Keratinocyte (primary cell): ENCODE data around the gene TMEM88. TPM values are rescaled to one million over a fixed set of nuclear protein-coding genes. Genes with fewer than 3 reads are reported as not detected.

Experiments
- DNase-seq: peaks from one replicate; pipeline ENCODE4 v3.0.0-alpha.2; 2011; ENCODE audit warnings: low read depth, missing footprints, low spot score
- FAIRE-seq: peaks from 2 replicates; lab custom pipeline; 2011; peaks lifted over from hg19 to GRCh38; lab: Jason Lieb, UNC
- H2AFZ ChIP-seq: 2 replicates; pipeline ENCODE4 v1.6.0; 2012; ENCODE audit warnings: low read length, control low read depth, inconsistent platforms; ENCODE audit not compliant: control insufficient read depth
- H3K27ac ChIP-seq: 2 replicates; pipeline ENCODE4 v1.5.1; 2011; ENCODE audit warnings: low read length; ENCODE audit not compliant: control insufficient read depth, insufficient read depth
- H3K27me3 ChIP-seq: 3 replicates; pipeline ENCODE4 v1.6.0; 2011; ENCODE audit warnings: low read length; ENCODE audit not compliant: control insufficient read depth, insufficient read depth; ENCODE audit errors: extremely low read depth
- H3K36me3 ChIP-seq, 2 experiments: 2 replicates in 1 of 2; 3 replicates in 1 of 2; pipeline ENCODE4 v1.5.1; 2011; ENCODE audit warnings: low read length in 2 of 2, mild to moderate bottlenecking in 1 of 2; ENCODE audit not compliant: control insufficient read depth in 2 of 2, insufficient read depth in 2 of 2; ENCODE audit errors: extremely low read depth in 1 of 2
- H3K4me1 ChIP-seq: 3 replicates; pipeline ENCODE4 v1.5.1; 2011; ENCODE audit warnings: low read length; ENCODE audit not compliant: control insufficient read depth, insufficient read depth; ENCODE audit errors: extremely low read depth
- H3K4me2 ChIP-seq: 3 replicates; pipeline ENCODE4 v1.6.0; 2011; ENCODE audit warnings: low read depth, low read length; ENCODE audit not compliant: control insufficient read depth, insufficient read depth; ENCODE audit errors: extremely low read depth
- H3K4me3 ChIP-seq, 3 experiments: fragments of 200-600 bp in 1 of 3; sonication (generic) in 1 of 3; 2 replicates in 2 of 3; 3 replicates in 1 of 3; pipeline ENCODE4 v1.5.1; 2011 to 2016; ENCODE audit warnings: low read length in 3 of 3, mild to moderate bottlenecking in 3 of 3, control low read depth in 2 of 3, inconsistent platforms in 1 of 3, low read depth in 1 of 3, mixed read lengths in 1 of 3, mixed run types in 1 of 3, moderate library complexity in 1 of 3; ENCODE audit not compliant: control insufficient read depth in 2 of 3, insufficient read depth in 2 of 3; ENCODE audit errors: extremely low read depth in 1 of 3
- H3K79me2 ChIP-seq: 2 replicates; pipeline ENCODE4 v1.6.0; 2012; ENCODE audit warnings: low read length; ENCODE audit not compliant: control insufficient read depth, insufficient read depth
- H3K9ac ChIP-seq: 3 replicates; pipeline ENCODE4 v1.6.0; 2011; ENCODE audit warnings: low read length; ENCODE audit not compliant: control insufficient read depth, insufficient read depth; ENCODE audit errors: extremely low read depth
- H3K9me1 ChIP-seq: 3 replicates; pipeline ENCODE4 v1.6.0; 2011; ENCODE audit warnings: low read length; ENCODE audit not compliant: control insufficient read depth, insufficient read depth; ENCODE audit errors: extremely low read depth
- H3K9me3 ChIP-seq: 2 replicates; pipeline ENCODE4 v1.5.1; 2012; ENCODE audit warnings: low read depth, low read length; ENCODE audit not compliant: control insufficient read depth
- H4K20me1 ChIP-seq: 3 replicates; pipeline ENCODE4 v1.6.0; 2011; ENCODE audit warnings: low read length; ENCODE audit not compliant: control insufficient read depth, insufficient read depth; ENCODE audit errors: extremely low read depth
- EZH2 ChIP-seq: IDR thresholded peaks from one replicate; pipeline ENCODE4 v1.6.1; 2012; ENCODE audit warnings: inconsistent platforms, mild to moderate bottlenecking, low read length, moderate library complexity
- dilution Hi-C: fragments of 300-500 bp; cut with MboI; formaldehyde crosslinking; loops from one replicate; pipeline ENCODE4 v1.7.0; 2020; ENCODE audit warnings: low sequenced_read_pairs; ENCODE audit not compliant: extremely low pct_ligation_motif_present
- polyA plus RNA-seq, 5 experiments: library from polyadenylated mRNA; depleted of rRNA in 3 of 5; stranded (reverse) in 3 of 5; stranded (forward) in 1 of 5; unstranded in 1 of 5; fragments of >200 nt; gene quantifications; 1 replicate in 1 of 5; 2 replicates in 3 of 5; 3 replicates in 1 of 5; pipeline versions ENCODE4 v1.2.1 to v1.2.3, GENCODE V29; 2011 to 2012; ENCODE audit warnings: missing spikeins in 2 of 5, low read depth in 1 of 5, low replicate concordance in 1 of 5
- TF ChIP-seq, protein P1 (sequence below), 3 experiments: IDR thresholded peaks in 1 of 3; conservative IDR thresholded peaks in 1 of 3; optimal IDR thresholded peaks in 1 of 3; 2 replicates in 2 of 3; 3 replicates in 1 of 3; pipeline versions ENCODE3 to v1.5.1; 2011; ENCODE audit warnings: low read length in 3 of 3, mild to moderate bottlenecking in 3 of 3, moderate library complexity in 2 of 3, control low read depth in 1 of 3, inconsistent platforms in 1 of 3; ENCODE audit not compliant: insufficient read depth in 2 of 3; ENCODE audit errors: extremely low read depth in 1 of 3

The TMEM88 gene
- polyA plus RNA-seq, 1 donor (not counting 4 experiments of a cell fraction or from before 2014, with no cell fraction given), result 0.45 TPM

DNA sequence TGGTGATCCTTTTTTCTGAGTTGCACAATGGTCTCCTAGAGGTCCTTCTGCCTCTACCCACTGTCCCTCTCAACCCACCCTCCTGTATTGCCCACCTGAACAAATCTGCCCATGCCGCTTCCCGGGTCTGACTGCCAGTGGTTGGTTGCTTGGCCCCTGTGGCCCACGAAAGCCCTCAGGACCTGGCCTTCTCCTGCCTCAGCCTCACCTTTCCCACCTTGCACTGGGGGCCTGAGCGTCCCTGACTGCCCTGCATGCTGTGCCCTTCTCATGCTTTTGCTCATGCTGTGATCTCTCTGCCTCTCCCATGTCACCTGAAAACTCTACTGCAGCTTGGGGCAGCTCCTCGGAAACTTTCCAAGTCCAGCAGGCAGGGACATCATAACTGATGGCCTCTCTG, 34.6 kb upstream of the TMEM88 start:
- H3K79me2 ChIP-seq, result no peaks in the 10 kb centered on the region
- H3K27me3 ChIP-seq, result no peaks in the 10 kb centered on the region
- H3K36me3 ChIP-seq, result no peaks in the 10 kb centered on the region
- no peak overlapping the region for H3K4me3 ChIP-seq
- no peaks in the 10 kb centered on the region for H3K9me1 ChIP-seq
- no peak overlapping the region for H3K4me2 ChIP-seq
- no peak overlapping the region for H3K27ac ChIP-seq
- DNase-seq (no peak), FAIRE-seq (no peak)
- no peaks in the 10 kb centered on the region for H4K20me1 ChIP-seq
- no peak overlapping the region for H3K9ac ChIP-seq
- H2AFZ ChIP-seq, result no peak overlapping the region
- dilution Hi-C loops, result no loop called here
- no peaks in the 10 kb centered on the region for H3K9me3 ChIP-seq
- TF ChIP-seq, protein P1, sequence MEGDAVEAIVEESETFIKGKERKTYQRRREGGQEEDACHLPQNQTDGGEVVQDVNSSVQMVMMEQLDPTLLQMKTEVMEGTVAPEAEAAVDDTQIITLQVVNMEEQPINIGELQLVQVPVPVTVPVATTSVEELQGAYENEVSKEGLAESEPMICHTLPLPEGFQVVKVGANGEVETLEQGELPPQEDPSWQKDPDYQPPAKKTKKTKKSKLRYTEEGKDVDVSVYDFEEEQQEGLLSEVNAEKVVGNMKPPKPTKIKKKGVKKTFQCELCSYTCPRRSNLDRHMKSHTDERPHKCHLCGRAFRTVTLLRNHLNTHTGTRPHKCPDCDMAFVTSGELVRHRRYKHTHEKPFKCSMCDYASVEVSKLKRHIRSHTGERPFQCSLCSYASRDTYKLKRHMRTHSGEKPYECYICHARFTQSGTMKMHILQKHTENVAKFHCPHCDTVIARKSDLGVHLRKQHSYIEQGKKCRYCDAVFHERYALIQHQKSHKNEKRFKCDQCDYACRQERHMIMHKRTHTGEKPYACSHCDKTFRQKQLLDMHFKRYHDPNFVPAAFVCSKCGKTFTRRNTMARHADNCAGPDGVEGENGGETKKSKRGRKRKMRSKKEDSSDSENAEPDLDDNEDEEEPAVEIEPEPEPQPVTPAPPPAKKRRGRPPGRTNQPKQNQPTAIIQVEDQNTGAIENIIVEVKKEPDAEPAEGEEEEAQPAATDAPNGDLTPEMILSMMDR (optimal IDR thresholded peaks at IDR 0.05 in 1 of 3, IDR thresholded peaks at IDR 0.05 in 1 of 3, conservative IDR thresholded peaks at IDR 0.05 in 1 of 3; ENCODE audit: extremely low read depth in 1 of 3, insufficient read depth in 2 of 3, low read length in 3 of 3), result no peak
- no peak for TF ChIP-seq EZH2
- peaks cover 3% of the 10 kb centered on the region for H3K4me1 ChIP-seq

DNA sequence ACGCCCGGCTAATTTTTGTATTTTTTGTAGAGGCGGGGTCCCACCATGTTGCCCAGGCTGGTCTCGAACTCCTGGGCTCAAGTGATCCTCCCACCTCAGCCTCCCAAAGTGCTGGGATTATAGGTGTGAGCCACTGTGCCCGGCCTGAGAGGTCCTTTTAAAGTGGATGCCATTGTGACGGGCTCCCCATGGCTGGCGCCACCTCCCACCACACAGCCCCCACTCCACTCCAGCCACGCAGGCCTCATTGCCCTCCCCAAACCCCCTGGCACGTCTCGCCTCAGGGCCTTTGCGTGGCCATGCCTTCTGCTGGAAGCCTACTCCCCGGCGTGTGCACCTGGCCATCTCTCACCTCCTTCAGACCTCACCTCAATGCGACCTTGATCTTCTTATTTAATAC, 32.7 kb upstream of the TMEM88 start:
- Histone ChIP-seq H3K9ac (no peak overlapping the region), H3K27ac (no peak overlapping the region), H3K79me2 (no peaks in the 10 kb centered on the region), H3K4me3 (no peak overlapping the region), H3K9me3 (no peaks in the 10 kb centered on the region), H3K36me3 (no peaks in the 10 kb centered on the region), H3K27me3 (peaks cover 5% of the 10 kb centered on the region), H2AFZ (no peak overlapping the region), H4K20me1 (no peaks in the 10 kb centered on the region), H3K4me2 (no peak overlapping the region), H3K9me1 (no peaks in the 10 kb centered on the region), H3K4me1 (peaks cover 4% of the 10 kb centered on the region)
- FAIRE-seq, result no peak
- TF ChIP-seq, protein P1 (optimal IDR thresholded peaks at IDR 0.05 in 1 of 3, IDR thresholded peaks at IDR 0.05 in 1 of 3, conservative IDR thresholded peaks at IDR 0.05 in 1 of 3; ENCODE audit: extremely low read depth in 1 of 3, insufficient read depth in 2 of 3, low read length in 3 of 3), result no peak
- TF ChIP-seq EZH2, result no peak
- no peak for DNase-seq
- dilution Hi-C loops, result no loop called here
